WTC11 (cell line): Measurements from ENCODE around the gene CCR5. TPM values are rescaled to one million over a fixed set of nuclear protein-coding genes. Genes with fewer than 3 reads are reported as not detected.

ENCODE experiments used
- ATAC-seq: fragments of 200-7000 bp; cut with Tn5 transposase; 2 replicates; pipeline ENCODE4 v1.10.0; 2021; ENCODE audit warnings: mild to moderate bottlenecking, moderate library complexity
- CTCF ChIA-PET: fragments of 300-600 bp; sonication (Branson Sonifier 250); formaldehyde crosslinking; loops from one replicate; lab custom pipeline; 2021; ENCODE audit warnings: antibody characterized with exemption; lab: Charles Lee
- POLR2A ChIA-PET: fragments of 350-600 bp; sonication (Branson Sonifier 250); formaldehyde crosslinking; loops from one replicate; lab custom pipeline; 2021; ENCODE audit warnings: antibody characterized with exemption; lab: Charles Lee
- DNase-seq: peaks from one replicate; pipeline ENCODE4 v3.0.0; 2021; ENCODE audit warnings: low spot score
- H3K27ac Mint-ChIP-seq: 2 replicates; pipeline ENCODE4 v1.8.0; 2021; ENCODE audit warnings: mixed read lengths
- H3K27me3 Mint-ChIP-seq: 2 replicates; pipeline ENCODE4 v1.8.0; 2021; ENCODE audit warnings: low read depth, mild to moderate bottlenecking, moderate library complexity, mixed read lengths
- H3K36me3 Mint-ChIP-seq: 2 replicates; pipeline ENCODE4 v1.8.0; 2021; ENCODE audit warnings: mixed read lengths
- H3K4me1 Mint-ChIP-seq: 2 replicates; pipeline ENCODE4 v1.8.0; 2022; ENCODE audit warnings: mixed read lengths
- H3K4me3 Mint-ChIP-seq: 2 replicates; pipeline ENCODE4 v1.8.0; 2021; ENCODE audit warnings: mild to moderate bottlenecking, moderate library complexity, mixed read lengths
- H3K9me3 Mint-ChIP-seq: 2 replicates; pipeline ENCODE4 v1.8.0; 2021; ENCODE audit warnings: mixed read lengths
- ATF2 ChIP-seq: sonication (generic); formaldehyde crosslinking; IDR thresholded peaks from 2 replicates; pipeline ENCODE4 v1.8.1; 2022; ENCODE audit warnings: low read depth, missing genetic modification reagents, borderline replicate concordance
- E2F1 ChIP-seq: sonication (generic); formaldehyde crosslinking; IDR thresholded peaks from 2 replicates; pipeline ENCODE4 v1.8.0; 2022; ENCODE audit warnings: mild to moderate bottlenecking, missing genetic modification reagents
- E2F5 ChIP-seq: sonication (generic); formaldehyde crosslinking; IDR thresholded peaks from 2 replicates; pipeline ENCODE4 v1.8.1; 2022; ENCODE audit warnings: mild to moderate bottlenecking, moderate library complexity, missing genetic modification reagents
- ELF4 ChIP-seq: sonication (generic); formaldehyde crosslinking; IDR thresholded peaks from 2 replicates; pipeline ENCODE4 v1.8.1; 2022; ENCODE audit warnings: low read depth, mild to moderate bottlenecking, moderate library complexity, missing genetic modification reagents
- IRF2 ChIP-seq: sonication (generic); formaldehyde crosslinking; IDR thresholded peaks from 2 replicates; pipeline ENCODE4 v1.8.0; 2022; ENCODE audit warnings: low read depth, missing genetic modification reagents, borderline replicate concordance
- JUN ChIP-seq: sonication (generic); formaldehyde crosslinking; IDR thresholded peaks from 2 replicates; pipeline ENCODE4 v1.8.0; 2023; ENCODE audit warnings: mild to moderate bottlenecking, missing genetic modification reagents
- NFE2L1 ChIP-seq: sonication (generic); formaldehyde crosslinking; IDR thresholded peaks from 2 replicates; pipeline ENCODE4 v1.8.1; 2023; ENCODE audit warnings: missing genetic modification reagents
- STAT6 ChIP-seq: sonication (generic); formaldehyde crosslinking; conservative IDR thresholded peaks from 2 replicates; pipeline ENCODE4 v1.8.1; 2023; ENCODE audit warnings: mild to moderate bottlenecking, low read depth, missing genetic modification reagents, moderate library complexity
- total RNA-seq: library from RNA; stranded (reverse); gene quantifications from 3 replicates; pipeline ENCODE4 v1.2.3, GENCODE V29; 2021
- TF ChIP-seq, protein P1 (sequence below): sonication (generic); formaldehyde crosslinking; IDR thresholded peaks from 2 replicates; pipeline ENCODE4 v1.8.0; 2022; ENCODE audit warnings: missing genetic modification reagents
- TF ChIP-seq, protein P2 (sequence below): sonication (generic); formaldehyde crosslinking; IDR thresholded peaks from 2 replicates; pipeline ENCODE4 v1.8.0; 2023; ENCODE audit warnings: missing genetic modification reagents, mild to moderate bottlenecking, borderline replicate concordance

CCR5 gene
- total RNA-seq, 1 experiment from 2014 or later, result not detected

DNA sequence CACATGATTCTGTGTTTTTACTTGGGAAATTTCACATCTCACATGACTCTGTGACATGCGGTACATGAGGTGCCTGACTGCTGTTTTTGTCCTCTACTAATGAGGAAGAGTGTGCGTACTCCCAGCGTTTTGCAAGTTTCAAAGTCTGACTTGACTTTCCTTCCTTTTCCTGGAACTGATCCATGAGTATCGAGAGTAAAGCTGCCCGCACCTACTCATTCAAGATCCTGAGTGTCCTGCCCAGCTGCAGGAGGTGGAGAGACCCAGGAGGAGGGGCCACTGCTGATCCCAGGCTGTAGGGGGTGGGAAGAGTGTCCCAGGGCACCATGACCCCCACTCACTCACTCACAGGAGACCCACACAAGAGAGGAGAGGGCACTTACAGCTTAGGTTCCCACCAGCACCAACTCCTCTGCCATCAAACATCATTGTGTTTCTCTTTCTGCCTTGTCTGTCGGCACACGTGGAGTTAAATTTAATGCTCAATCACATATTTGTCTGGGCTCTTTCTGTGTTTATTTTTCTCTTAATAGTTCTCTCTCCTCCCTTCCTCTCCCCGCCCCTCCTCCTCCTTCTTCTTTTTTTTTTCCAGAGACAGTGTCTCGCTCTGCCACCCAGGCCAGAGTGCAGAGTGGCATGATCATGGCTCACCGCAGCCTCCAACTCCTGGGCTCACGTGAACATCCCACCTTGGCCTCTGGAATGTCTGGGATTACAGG, 34.7 kb downstream of the CCR5 start (continued):
- TF ChIP-seq, protein P1, sequence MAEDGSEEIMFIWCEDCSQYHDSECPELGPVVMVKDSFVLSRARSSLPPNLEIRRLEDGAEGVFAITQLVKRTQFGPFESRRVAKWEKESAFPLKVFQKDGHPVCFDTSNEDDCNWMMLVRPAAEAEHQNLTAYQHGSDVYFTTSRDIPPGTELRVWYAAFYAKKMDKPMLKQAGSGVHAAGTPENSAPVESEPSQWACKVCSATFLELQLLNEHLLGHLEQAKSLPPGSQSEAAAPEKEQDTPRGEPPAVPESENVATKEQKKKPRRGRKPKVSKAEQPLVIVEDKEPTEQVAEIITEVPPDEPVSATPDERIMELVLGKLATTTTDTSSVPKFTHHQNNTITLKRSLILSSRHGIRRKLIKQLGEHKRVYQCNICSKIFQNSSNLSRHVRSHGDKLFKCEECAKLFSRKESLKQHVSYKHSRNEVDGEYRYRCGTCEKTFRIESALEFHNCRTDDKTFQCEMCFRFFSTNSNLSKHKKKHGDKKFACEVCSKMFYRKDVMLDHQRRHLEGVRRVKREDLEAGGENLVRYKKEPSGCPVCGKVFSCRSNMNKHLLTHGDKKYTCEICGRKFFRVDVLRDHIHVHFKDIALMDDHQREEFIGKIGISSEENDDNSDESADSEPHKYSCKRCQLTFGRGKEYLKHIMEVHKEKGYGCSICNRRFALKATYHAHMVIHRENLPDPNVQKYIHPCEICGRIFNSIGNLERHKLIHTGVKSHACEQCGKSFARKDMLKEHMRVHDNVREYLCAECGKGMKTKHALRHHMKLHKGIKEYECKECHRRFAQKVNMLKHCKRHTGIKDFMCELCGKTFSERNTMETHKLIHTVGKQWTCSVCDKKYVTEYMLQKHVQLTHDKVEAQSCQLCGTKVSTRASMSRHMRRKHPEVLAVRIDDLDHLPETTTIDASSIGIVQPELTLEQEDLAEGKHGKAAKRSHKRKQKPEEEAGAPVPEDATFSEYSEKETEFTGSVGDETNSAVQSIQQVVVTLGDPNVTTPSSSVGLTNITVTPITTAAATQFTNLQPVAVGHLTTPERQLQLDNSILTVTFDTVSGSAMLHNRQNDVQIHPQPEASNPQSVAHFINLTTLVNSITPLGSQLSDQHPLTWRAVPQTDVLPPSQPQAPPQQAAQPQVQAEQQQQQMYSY (CRISPR knock-in tag), result no peak
- no peak for TF ChIP-seq IRF2 (CRISPR knock-in tag)
- no peak for TF ChIP-seq ATF2 (CRISPR knock-in tag)
- no peak for TF ChIP-seq STAT6 (CRISPR knock-in tag)

- TF ChIP-seq ELF4 (CRISPR knock-in tag), result no peak
- no peak for TF ChIP-seq NFE2L1 (CRISPR knock-in tag)
- TF ChIP-seq JUN (CRISPR knock-in tag), result no peak
- TF ChIP-seq, protein P2, sequence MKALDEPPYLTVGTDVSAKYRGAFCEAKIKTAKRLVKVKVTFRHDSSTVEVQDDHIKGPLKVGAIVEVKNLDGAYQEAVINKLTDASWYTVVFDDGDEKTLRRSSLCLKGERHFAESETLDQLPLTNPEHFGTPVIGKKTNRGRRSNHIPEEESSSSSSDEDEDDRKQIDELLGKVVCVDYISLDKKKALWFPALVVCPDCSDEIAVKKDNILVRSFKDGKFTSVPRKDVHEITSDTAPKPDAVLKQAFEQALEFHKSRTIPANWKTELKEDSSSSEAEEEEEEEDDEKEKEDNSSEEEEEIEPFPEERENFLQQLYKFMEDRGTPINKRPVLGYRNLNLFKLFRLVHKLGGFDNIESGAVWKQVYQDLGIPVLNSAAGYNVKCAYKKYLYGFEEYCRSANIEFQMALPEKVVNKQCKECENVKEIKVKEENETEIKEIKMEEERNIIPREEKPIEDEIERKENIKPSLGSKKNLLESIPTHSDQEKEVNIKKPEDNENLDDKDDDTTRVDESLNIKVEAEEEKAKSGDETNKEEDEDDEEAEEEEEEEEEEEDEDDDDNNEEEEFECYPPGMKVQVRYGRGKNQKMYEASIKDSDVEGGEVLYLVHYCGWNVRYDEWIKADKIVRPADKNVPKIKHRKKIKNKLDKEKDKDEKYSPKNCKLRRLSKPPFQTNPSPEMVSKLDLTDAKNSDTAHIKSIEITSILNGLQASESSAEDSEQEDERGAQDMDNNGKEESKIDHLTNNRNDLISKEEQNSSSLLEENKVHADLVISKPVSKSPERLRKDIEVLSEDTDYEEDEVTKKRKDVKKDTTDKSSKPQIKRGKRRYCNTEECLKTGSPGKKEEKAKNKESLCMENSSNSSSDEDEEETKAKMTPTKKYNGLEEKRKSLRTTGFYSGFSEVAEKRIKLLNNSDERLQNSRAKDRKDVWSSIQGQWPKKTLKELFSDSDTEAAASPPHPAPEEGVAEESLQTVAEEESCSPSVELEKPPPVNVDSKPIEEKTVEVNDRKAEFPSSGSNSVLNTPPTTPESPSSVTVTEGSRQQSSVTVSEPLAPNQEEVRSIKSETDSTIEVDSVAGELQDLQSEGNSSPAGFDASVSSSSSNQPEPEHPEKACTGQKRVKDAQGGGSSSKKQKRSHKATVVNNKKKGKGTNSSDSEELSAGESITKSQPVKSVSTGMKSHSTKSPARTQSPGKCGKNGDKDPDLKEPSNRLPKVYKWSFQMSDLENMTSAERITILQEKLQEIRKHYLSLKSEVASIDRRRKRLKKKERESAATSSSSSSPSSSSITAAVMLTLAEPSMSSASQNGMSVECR (CRISPR knock-in tag), result no peak
- no peak for TF ChIP-seq E2F5 (CRISPR knock-in tag)
- TF ChIP-seq E2F1, result no peak
- DNase-seq, result no peak
- Mint-ChIP-seq H3K27me3 (no peaks in the 10 kb centered on the region), H3K4me1 (peaks cover 2% of the 10 kb centered on the region; the same call in 1 of the 2 replicates), H3K36me3 (no peaks in the 10 kb centered on the region), H3K27ac (no peak overlapping the region), H3K9me3 (peaks cover 5% of the 10 kb centered on the region), H3K4me3 (no peak overlapping the region)
- ATAC-seq, result no peak
- ChIA-PET CTCF (interaction anchor here (2.7 kb wide), 1 partner anchor 28 kb away, joined by 9 read pairs; no protein-coding TSS in a partner anchor), POLR2A (no interaction called here)
Observed at GRCh38 chr3:46406443-46406787, 35.7 kb downstream of the CCR5 start.
